Tibial nerve (tissue), 4 donors: ENCODE results near the gene HOMER2. TPM values are rescaled to one million over a fixed set of nuclear protein-coding genes. Genes with fewer than 3 reads are reported as not detected.

ENCODE experiments used
- DNase-seq, 2 donors: peaks; one replicate each; pipeline ENCODE4 v3.0.0-alpha.2; 2019; ENCODE audit warnings: low spot score in 2 of 2
- H3K27ac ChIP-seq, 4 donors: fragments of 200-600 bp; sonication (generic) in 3 of 4; one replicate each; pipeline ENCODE4 v1.5.1; 2017 to 2019; ENCODE audit warnings: mild to moderate bottlenecking in 1 of 4
- H3K27me3 ChIP-seq, 2 donors: fragments of 200-600 bp; sonication (generic) in 1 of 2; one replicate each; pipeline versions ENCODE4 v1.5.1 to v1.6.0; 2017 to 2019
- H3K36me3 ChIP-seq, 3 donors: fragments of 200-600 bp; sonication (generic); one replicate each; pipeline ENCODE4 v1.5.1; 2018 to 2019
- H3K4me1 ChIP-seq, 4 donors: fragments of 200-600 bp; sonication (generic) in 3 of 4; one replicate each; pipeline ENCODE4 v1.5.1; 2017 to 2019
- H3K4me3 ChIP-seq, 4 donors: fragments of 200-600 bp; sonication (generic) in 3 of 4; one replicate each; pipeline ENCODE4 v1.5.1; 2017 to 2019; ENCODE audit warnings: mild to moderate bottlenecking in 1 of 4, moderate library complexity in 1 of 4
- H3K9me3 ChIP-seq, 4 donors: fragments of 200-600 bp; sonication (generic) in 3 of 4; one replicate each; pipeline ENCODE4 v1.5.1; 2017 to 2019
- EP300 ChIP-seq, 2 donors: sonication (generic); formaldehyde crosslinking; IDR thresholded peaks; one replicate each; pipeline ENCODE4 v1.6.1; 2017; ENCODE audit warnings: antibody characterized with exemption in 2 of 2, mild to moderate bottlenecking in 1 of 2
- POLR2A ChIP-seq, 2 donors: fragments of 450-650 bp; IDR thresholded peaks; one replicate each; pipeline ENCODE4 v1.6.1; 2017; ENCODE audit warnings: antibody characterized with exemption in 2 of 2, mild to moderate bottlenecking in 2 of 2, moderate library complexity in 2 of 2
- WGBS, 2 donors: methylation state at CpG; one replicate each; pipeline ENCODE4 v1.1.5; 2018; 5-methylcytosine and 5-hydroxymethylcytosine counted together
- total RNA-seq, 4 donors: library from RNA; depleted of rRNA; stranded (reverse); fragments of >200 nt; gene quantifications; one replicate each; pipeline ENCODE4 v1.1.0, GENCODE V29; 2016
- TF ChIP-seq, protein P1 (sequence below), 5 experiments: fragments of 200-600 bp in 3 of 5; fragments of 450-650 bp in 2 of 5; sonication (generic) in 3 of 5; IDR thresholded peaks; one replicate each; pipeline ENCODE4 v1.5.1; 2016 to 2019; ENCODE audit warnings: antibody characterized with exemption in 5 of 5, mild to moderate bottlenecking in 3 of 5, moderate library complexity in 2 of 5

The HOMER2 gene
- total RNA-seq, 4 donors from 2014 or later = 25.5 to 950 (median 39.0) TPM

DNA sequence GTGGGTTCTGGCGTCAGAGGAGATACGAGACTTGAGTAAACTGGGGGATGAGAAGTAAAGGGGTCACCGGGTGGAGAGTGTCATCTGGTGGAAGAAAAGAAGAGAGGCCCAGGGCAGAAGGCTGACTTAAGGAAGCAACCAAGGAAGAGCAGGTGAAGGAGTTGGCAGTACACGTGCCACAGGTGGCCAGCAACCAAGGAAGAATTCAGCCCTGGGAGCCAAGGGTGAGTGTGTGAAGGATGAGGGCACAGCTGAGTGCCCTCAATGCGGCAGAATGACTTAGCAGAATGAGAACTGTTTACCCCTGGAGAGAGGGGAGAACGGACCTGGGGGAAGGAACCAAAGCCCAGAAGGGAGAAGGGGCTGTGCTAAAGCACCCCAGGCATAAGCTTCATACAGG, 71.8 kb downstream of the HOMER2 start:
- H3K27me3 ChIP-seq = no peaks in the 10 kb centered on the region
- H3K4me3 ChIP-seq = no peak overlapping the region
- TF ChIP-seq POLR2A (IDR thresholded peaks at IDR 0.05) (no peak), EP300 (IDR thresholded peaks at IDR 0.05) (no peak)
- TF ChIP-seq, protein P1, sequence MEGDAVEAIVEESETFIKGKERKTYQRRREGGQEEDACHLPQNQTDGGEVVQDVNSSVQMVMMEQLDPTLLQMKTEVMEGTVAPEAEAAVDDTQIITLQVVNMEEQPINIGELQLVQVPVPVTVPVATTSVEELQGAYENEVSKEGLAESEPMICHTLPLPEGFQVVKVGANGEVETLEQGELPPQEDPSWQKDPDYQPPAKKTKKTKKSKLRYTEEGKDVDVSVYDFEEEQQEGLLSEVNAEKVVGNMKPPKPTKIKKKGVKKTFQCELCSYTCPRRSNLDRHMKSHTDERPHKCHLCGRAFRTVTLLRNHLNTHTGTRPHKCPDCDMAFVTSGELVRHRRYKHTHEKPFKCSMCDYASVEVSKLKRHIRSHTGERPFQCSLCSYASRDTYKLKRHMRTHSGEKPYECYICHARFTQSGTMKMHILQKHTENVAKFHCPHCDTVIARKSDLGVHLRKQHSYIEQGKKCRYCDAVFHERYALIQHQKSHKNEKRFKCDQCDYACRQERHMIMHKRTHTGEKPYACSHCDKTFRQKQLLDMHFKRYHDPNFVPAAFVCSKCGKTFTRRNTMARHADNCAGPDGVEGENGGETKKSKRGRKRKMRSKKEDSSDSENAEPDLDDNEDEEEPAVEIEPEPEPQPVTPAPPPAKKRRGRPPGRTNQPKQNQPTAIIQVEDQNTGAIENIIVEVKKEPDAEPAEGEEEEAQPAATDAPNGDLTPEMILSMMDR (IDR thresholded peaks at IDR 0.05) = no peak
- no peak overlapping the region for H3K27ac ChIP-seq
- peaks cover 0 to 3% (median 0%) of the 10 kb centered on the region in 3 donors for H3K36me3 ChIP-seq
- DNase-seq = no peak
- no peaks in the 10 kb centered on the region for H3K9me3 ChIP-seq
- 67 to 74% methylated on average over 6 of the region's 6 CpGs for WGBS, 2 donors
- no peaks in the 10 kb centered on the region for H3K4me1 ChIP-seq

DNA sequence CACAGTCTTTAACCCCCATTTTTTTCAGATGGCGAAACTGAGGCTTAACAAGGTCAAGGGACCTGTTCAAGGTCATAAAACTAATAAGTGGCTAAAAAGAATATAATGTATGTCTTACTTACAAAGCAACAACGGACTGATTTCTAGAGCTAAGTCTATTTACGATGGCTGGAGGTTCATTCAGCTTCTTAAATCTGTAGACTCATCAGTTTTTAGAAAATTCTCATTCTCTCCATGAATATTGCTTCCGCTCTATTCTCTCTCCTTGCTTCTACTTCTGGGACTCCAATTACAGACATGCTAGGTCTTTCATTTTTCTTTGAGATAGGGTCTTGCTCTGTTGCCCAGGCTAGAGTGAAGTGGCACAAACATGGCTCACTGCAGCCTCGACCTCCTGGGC, 74.2 kb downstream of the HOMER2 start:
- no peak for TF ChIP-seq POLR2A (IDR thresholded peaks at IDR 0.05)
- TF ChIP-seq, protein P1 (IDR thresholded peaks at IDR 0.05) = no peak
- no peak for TF ChIP-seq EP300 (IDR thresholded peaks at IDR 0.05)
- no peak for DNase-seq
- Histone ChIP-seq H3K9me3 (no peaks in the 10 kb centered on the region), H3K4me1 (no peaks in the 10 kb centered on the region), H3K4me3 (no peak overlapping the region), H3K27me3 (no peaks in the 10 kb centered on the region), H3K27ac (no peak overlapping the region), H3K36me3 (peaks cover 0 to 22% (median 0%) of the 10 kb centered on the region in 3 donors)
- 94% methylated on average over 5 of the region's 5 CpGs for WGBS, 2 donors

DNA sequence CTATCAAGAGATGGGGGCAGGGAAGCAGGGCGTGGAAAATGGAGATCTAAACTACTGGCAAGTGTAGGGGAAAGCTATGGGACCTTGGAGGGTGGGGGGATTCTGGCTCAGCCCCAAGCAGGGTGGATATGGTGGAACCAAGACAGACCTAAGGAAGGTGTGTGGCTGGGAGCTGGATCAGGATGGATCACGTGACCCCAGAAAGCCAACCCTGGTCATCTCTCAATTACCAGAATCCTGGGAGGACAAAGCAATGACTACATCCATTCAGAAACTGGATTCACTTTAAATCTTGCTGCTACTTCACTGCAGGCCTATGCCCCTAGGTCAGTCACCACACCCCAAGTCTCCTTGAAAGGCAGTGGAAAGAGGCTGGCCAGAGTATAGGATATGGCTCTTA, 74.7 kb downstream of the HOMER2 start:
- Histone ChIP-seq H3K4me3 (no peak overlapping the region), H3K27ac (no peak overlapping the region), H3K36me3 (peaks cover 0 to 26% (median 0%) of the 10 kb centered on the region in 3 donors), H3K9me3 (no peaks in the 10 kb centered on the region), H3K27me3 (no peaks in the 10 kb centered on the region), H3K4me1 (no peaks in the 10 kb centered on the region)
- WGBS, 2 donors = 87 to 98% methylated on average over 2 of the region's 2 CpGs
- no peak for DNase-seq
- TF ChIP-seq EP300 (IDR thresholded peaks at IDR 0.05) (no peak), POLR2A (IDR thresholded peaks at IDR 0.05) (no peak)
- TF ChIP-seq, protein P1 (IDR thresholded peaks at IDR 0.05) = no peak

DNA sequence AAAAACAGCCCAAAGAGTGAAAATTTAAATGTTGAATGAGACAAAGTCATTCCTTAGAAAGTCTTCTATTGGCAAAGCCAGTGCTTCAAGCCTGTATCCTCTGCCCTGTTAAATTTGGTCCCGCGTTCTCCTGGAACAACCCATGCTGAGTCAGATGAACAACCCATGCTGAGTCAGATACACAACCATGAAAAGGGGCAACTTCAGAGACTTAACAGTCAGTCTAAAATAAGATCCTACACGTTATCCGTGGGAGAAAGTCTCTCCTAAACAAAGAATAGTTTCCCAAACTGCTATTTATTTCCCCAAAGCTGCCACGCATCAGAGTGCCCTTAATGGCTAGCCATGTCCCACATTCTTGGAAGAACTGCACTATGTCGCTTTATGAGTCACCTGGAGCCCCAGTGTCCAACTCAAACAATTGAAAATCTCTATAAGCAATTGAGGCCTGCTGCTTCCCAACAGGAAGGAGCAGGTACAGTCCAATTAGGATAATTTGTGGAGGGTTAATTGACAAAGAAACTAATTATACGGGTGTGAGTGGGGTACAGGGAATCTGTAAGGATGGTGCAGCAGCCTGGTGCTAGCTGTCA, 77.0 kb downstream of the HOMER2 start:
- H3K9me3 ChIP-seq = no peaks in the 10 kb centered on the region
- WGBS, 2 donors = 85 to 90% methylated on average over 7 of the region's 7 CpGs
- no peak overlapping the region for H3K27ac ChIP-seq
- no peak for DNase-seq
- no peaks in the 10 kb centered on the region for H3K27me3 ChIP-seq
- no peaks in the 10 kb centered on the region for H3K4me1 ChIP-seq
- TF ChIP-seq, protein P1 (IDR thresholded peaks at IDR 0.05) = no peak
- TF ChIP-seq EP300 (IDR thresholded peaks at IDR 0.05) = no peak
- no peak for TF ChIP-seq POLR2A (IDR thresholded peaks at IDR 0.05)
- H3K36me3 ChIP-seq = peaks cover 0 to 29% (median 0%) of the 10 kb centered on the region in 3 donors
- H3K4me3 ChIP-seq = no peak overlapping the region

DNA sequence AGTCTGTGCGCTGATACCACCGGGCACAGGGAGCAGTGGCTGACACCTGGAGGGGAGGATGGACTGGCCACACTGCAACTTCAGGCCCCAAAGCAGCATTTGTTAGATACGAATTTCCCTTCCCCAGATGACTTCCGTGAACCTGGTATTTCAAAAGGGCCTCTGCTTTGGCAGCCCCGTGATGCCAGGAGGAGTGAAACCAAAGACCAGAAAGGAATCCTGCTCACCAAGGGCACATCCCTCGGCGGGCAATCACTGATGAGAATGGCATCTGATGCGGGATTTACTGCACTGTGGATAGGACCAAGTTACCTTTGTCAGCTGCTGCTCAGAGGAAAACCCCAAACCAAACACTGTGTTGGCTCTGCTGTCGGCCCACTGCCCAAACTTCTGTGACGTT, 77.6 kb downstream of the HOMER2 start:
- no peaks in the 10 kb centered on the region for H3K9me3 ChIP-seq
- no peaks in the 10 kb centered on the region for H3K27me3 ChIP-seq
- TF ChIP-seq, protein P1 (IDR thresholded peaks at IDR 0.05) = no peak
- TF ChIP-seq EP300 (IDR thresholded peaks at IDR 0.05) (no peak), POLR2A (IDR thresholded peaks at IDR 0.05) (no peak)
- H3K4me3 ChIP-seq = no peak overlapping the region
- H3K36me3 ChIP-seq = peaks cover 0 to 29% (median 0%) of the 10 kb centered on the region in 3 donors
- no peak overlapping the region for H3K27ac ChIP-seq
- WGBS, 2 donors = 91 to 94% methylated on average over 10 of the region's 10 CpGs
- DNase-seq = no peak
- H3K4me1 ChIP-seq = no peaks in the 10 kb centered on the region
